ENCODE measurements around the gene VAV2. TPM values are rescaled to one million over a fixed set of nuclear protein-coding genes. Genes with fewer than 3 reads are reported as not detected.
A peak's percentile ranks its signal among the peaks of the same experiment; 100 is the strongest.

Gene VAV2
- total RNA-seq, 1 donor from 2014 or later, result 47.0 TPM

GRCh38 chr9:133786907-133787753, 205.0 kb downstream of the VAV2 start:
- peaks cover 2% of the 10 kb centered on the region for H3K4me1 Mint-ChIP-seq
- no peaks in the 10 kb centered on the region for H3K9me3 Mint-ChIP-seq
- H3K27ac Mint-ChIP-seq (ENCODE audit: unreplicated experiment), result peak overlapping the region; percentile 81
- no peak overlapping the region for H3K4me3 Mint-ChIP-seq
- DNase-seq (ENCODE audit: low read depth, low spot score), result no peak
- no peak for TF ChIP-seq CTCF (conservative IDR thresholded peaks at IDR 0.05)
- H3K27me3 Mint-ChIP-seq (ENCODE audit: low read depth), result no peaks in the 10 kb centered on the region
- peaks cover 8% of the 10 kb centered on the region for H3K36me3 Mint-ChIP-seq (ENCODE audit: low read depth)

- DNase-seq (ENCODE audit: low read depth, low spot score), result no peak
- Mint-ChIP-seq H3K36me3 (ENCODE audit: low read depth) (peaks cover 4% of the 10 kb centered on the region), H3K4me3 (no peak overlapping the region), H3K9me3 (no peaks in the 10 kb centered on the region), H3K27me3 (ENCODE audit: low read depth) (no peaks in the 10 kb centered on the region), H3K27ac (ENCODE audit: unreplicated experiment) (no peak overlapping the region), H3K4me1 (no peaks in the 10 kb centered on the region)
- no peak for TF ChIP-seq CTCF (conservative IDR thresholded peaks at IDR 0.05)
These were observed 205.8 kb downstream of the VAV2 start for GRCh38 chr9:133786371-133786753.

GRCh38 chr9:133785753-133786370, 206.3 kb downstream of the VAV2 start:
- H3K27ac Mint-ChIP-seq (ENCODE audit: unreplicated experiment), result no peak overlapping the region

DNA sequence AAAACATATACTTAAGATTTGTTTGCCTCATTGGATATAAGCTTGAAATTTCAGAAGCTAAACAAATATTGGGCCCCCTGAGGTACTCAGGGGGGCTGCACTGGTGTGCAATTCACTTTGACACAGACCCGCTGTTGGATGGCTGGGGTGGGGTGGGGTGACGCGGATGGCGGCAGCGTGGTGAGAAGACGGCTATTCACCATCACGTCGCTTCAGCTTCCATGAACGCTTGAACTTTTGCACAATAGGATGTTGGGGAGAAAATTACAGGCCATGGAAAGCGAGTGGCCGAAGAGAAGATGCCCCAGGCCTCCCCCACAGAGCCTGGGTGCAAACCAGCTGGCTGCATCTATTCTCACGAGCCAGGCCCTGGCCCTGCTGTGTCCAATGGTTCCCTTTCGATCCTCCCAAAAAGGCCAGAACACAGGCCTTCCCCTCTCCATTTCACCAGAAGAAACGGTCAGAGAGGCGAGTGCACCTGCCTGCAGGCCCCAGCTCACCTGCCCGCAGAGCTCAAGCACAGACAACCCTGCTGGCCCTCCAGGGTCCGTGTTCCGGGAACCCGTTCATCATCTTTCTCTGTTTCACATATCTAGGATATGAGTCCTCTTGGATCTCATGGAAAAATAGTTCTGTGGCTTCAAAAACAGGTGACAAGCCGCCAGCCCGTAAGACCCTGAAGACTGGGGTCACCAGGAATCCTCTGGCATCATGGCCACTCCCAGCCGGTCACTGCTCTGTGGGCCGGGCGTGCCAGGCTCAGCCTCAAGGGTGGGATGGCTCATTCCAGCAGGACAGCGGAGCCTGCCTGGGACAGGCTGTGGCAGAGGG, 207.2 kb downstream of the VAV2 start:
- H3K27me3 Mint-ChIP-seq (ENCODE audit: low read depth), result no peaks in the 10 kb centered on the region
- H3K4me1 Mint-ChIP-seq, result no peaks in the 10 kb centered on the region
- H3K36me3 Mint-ChIP-seq (ENCODE audit: low read depth), result peaks cover 4% of the 10 kb centered on the region
- peak overlapping the region; percentile 35 for H3K27ac Mint-ChIP-seq (ENCODE audit: unreplicated experiment)
- no peak for TF ChIP-seq CTCF (conservative IDR thresholded peaks at IDR 0.05)
- no peaks in the 10 kb centered on the region for H3K9me3 Mint-ChIP-seq
- no peak overlapping the region for H3K4me3 Mint-ChIP-seq
- DNase-seq (ENCODE audit: low read depth, low spot score), result no peak

More at GRCh38 chr9:133785753-133786370, 206.3 kb downstream of the VAV2 start:
- peaks cover 4% of the 10 kb centered on the region for H3K36me3 Mint-ChIP-seq (ENCODE audit: low read depth)
- no peak for DNase-seq (ENCODE audit: low read depth, low spot score)
- no peak for TF ChIP-seq CTCF (conservative IDR thresholded peaks at IDR 0.05)
- no peaks in the 10 kb centered on the region for H3K9me3 Mint-ChIP-seq
- no peaks in the 10 kb centered on the region for H3K4me1 Mint-ChIP-seq
- H3K4me3 Mint-ChIP-seq, result no peak overlapping the region
- no peaks in the 10 kb centered on the region for H3K27me3 Mint-ChIP-seq (ENCODE audit: low read depth)

DNA sequence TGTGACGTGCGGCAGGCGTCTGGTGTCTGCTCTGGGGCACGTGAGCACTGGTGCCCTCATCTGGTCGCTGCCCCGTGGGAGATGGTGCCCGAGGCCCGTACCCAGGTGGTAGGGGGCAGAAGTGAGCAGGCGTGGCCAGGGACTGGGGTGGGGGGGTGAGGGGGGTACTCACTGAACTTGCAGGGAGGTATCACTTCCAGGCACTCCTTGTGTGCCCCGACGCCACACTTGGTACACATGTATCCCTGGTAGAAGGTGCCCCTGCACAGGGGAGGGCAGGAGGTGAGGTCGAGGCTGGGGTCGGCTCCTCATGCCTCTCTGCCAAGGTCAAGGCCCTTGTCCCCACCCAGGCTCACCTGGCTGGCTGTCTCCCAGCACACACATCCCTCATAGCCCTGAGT, 208.8 kb downstream of the VAV2 start:
- H3K27me3 Mint-ChIP-seq (ENCODE audit: low read depth), result no peaks in the 10 kb centered on the region
- no peaks in the 10 kb centered on the region for H3K9me3 Mint-ChIP-seq
- no peak for DNase-seq (ENCODE audit: low read depth, low spot score)
- peaks cover 4% of the 10 kb centered on the region for H3K36me3 Mint-ChIP-seq (ENCODE audit: low read depth)
- TF ChIP-seq CTCF (conservative IDR thresholded peaks at IDR 0.05), result no peak
- H3K4me1 Mint-ChIP-seq, result no peaks in the 10 kb centered on the region
- no peak overlapping the region for H3K4me3 Mint-ChIP-seq
- no peak overlapping the region for H3K27ac Mint-ChIP-seq (ENCODE audit: unreplicated experiment)
